VCaP (cell line): ENCODE results near the gene TNFAIP8L3.
"Not testable (repeated sequence)": the region's sequence is repeated elsewhere in the genome, so short reads cannot be mapped to it uniquely, and the experiment has no call there.

Experiments used
- H3K27ac ChIP-seq: fragments of 450-650 bp; 2 replicates; pipeline ENCODE4 v1.5.1; 2017
- CTCF ChIP-seq: fragments of 450-650 bp; conservative IDR thresholded peaks from 2 replicates; pipeline ENCODE4 v1.5.1; 2017; ENCODE audit warnings: mild to moderate bottlenecking, moderate library complexity

Gene TNFAIP8L3

DNA sequence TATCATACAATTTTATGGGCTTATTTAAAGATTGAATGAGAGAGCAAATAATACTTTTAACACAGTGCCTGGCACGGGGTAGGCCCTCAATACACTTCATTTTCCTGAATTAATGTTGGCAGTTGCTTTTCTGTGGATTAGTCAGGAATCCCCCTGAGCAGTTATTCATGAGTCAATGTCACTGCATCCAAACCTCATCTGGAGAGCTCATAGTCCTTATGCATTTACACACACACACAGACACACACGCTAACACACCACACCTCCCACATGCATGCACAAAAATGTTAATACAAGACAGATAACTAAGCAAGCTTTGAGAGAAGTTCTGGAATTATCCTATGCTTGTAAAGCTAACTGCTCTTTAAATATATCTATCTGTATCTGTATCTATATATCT is 34.0 kb upstream of the TNFAIP8L3 start:
- no peak overlapping the region for H3K27ac ChIP-seq
- TF ChIP-seq CTCF = no peak

DNA sequence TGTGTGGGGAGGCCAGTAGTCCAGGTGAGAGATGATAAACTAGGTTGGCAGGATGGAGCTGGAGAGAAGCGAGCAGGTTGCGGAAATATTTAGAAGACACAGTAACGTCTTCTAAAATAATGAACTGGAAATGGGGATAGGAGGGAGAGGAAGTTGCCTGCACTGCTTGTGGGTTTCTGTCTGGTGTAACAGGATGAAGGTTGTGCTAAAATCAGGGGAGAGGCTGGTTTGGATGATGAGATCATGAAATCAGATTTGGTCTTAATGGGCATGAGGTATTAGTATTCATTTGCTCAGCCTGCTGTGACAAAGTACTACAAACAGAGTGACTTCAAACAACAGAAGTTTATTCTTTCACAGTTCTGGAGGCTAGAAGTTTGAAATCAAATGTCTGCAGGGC is 32.1 kb upstream of the TNFAIP8L3 start:
- TF ChIP-seq CTCF = no peak
- no peak overlapping the region for H3K27ac ChIP-seq

GRCh38 chr15:51123002-51123401 is 28.3 kb upstream of the TNFAIP8L3 start:
- not testable (repeated sequence) for H3K27ac ChIP-seq

- H3K27ac ChIP-seq = no peak overlapping the region
- TF ChIP-seq CTCF = no peak
Measured at GRCh38 chr15:51121631-51122225, 27.0 kb upstream of the TNFAIP8L3 start.

DNA sequence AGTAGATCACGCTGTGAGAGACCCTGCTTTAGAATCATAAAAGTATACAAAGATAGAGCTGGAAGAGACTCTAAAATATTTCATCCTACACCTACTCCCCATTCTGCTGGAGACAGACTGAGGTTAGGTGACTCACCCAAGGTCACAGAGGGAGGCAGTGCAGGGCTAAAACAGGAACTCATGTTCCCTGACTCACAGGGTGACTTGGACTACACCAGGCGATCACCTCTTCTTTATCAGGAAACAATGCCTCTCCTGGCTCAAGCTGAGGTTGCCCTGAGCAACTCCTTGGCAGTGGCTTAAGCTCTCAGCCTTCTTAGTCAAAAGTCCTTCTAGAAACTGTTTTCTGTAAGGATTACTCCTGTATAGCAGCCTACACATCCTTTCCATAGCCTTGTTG is 26.4 kb upstream of the TNFAIP8L3 start:
- H3K27ac ChIP-seq = no peak overlapping the region
- no peak for TF ChIP-seq CTCF

DNA sequence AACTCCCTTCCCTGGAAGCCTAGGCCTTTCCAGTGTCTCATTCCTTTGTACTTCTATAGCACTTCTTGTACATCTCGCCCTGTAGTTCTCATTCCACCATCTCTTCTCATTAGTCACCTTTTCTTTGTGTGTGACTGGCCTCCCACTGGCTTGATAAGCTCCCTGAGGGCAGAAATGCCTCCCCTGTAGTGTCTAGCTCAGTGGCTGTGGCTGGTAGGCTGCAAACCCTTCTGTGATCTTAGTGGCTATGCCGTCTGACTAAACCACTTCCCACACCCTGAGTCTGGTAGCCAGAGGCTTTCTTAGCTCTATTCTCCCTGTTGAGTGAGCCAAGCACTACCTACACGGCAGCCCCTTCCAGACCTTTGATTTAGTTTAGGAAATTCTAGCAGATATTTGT is 24.4 kb upstream of the TNFAIP8L3 start:
- no peak for TF ChIP-seq CTCF
- no peak overlapping the region for H3K27ac ChIP-seq

- H3K27ac ChIP-seq = no peak overlapping the region
- no peak for TF ChIP-seq CTCF
Measured at GRCh38 chr15:51117270-51117669, 22.6 kb upstream of the TNFAIP8L3 start.

DNA sequence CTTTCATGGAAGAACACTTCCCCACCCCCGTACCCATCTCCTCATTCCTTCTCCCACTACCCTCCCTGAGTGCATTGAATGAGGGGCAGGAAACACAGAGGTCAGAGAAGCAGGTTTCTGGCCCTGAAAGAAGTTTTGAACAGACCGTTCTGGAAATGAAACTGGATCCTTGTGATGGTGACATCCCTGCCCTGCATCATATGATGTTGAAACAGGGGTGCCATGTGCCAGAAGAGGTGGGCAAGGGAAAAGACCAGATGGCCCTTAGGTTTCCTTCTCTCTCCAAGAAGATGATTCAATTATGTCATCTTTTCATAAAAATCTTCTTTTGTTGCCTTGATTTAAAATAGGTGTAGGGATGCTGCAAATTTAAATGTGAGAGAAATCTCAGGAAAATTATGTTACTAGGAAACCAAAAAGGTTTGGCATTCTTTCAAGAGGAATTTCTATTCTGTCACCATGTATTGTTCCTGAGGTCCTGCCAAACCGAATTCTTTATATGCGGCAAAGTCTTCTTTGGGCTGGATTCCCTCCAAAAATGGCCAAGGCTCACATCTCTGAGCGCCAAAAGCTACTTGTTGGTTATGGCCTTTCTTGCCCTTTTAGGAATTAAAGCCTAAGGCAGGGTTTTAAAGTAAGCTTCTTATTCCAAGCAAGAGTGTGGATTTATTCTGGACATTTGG is 19.9 kb upstream of the TNFAIP8L3 start:
- TF ChIP-seq CTCF = no peak
- no peak overlapping the region for H3K27ac ChIP-seq
